SU-DHL-6 (cell line): ENCODE data around the gene RBFOX2.

Experiments
- H2AFZ ChIP-seq: fragments of 200-600 bp; sonication (generic); 2 replicates; pipeline ENCODE4 v1.6.1; 2014; ENCODE audit warnings: low read depth, mild to moderate bottlenecking, moderate library complexity, mixed read lengths, antibody characterized with exemption, low read length; ENCODE audit not compliant: severe bottlenecking
- H3F3A ChIP-seq: fragments of 200-600 bp; shearing (Covaris generic); 2 replicates; pipeline ENCODE4 v1.6.0; 2016; ENCODE audit warnings: antibody characterized with exemption, mild to moderate bottlenecking; ENCODE audit not compliant: insufficient read depth
- H3K27ac ChIP-seq: fragments of 200-600 bp; sonication (generic); 2 replicates; pipeline ENCODE4 v1.5.1; 2016; ENCODE audit warnings: low read depth, mild to moderate bottlenecking, low read length, moderate library complexity, mixed read lengths
- H3K27me3 ChIP-seq: fragments of 200-600 bp; sonication (generic), shearing (Covaris generic); 2 replicates; pipeline ENCODE4 v1.6.0; 2014; ENCODE audit warnings: mild to moderate bottlenecking, low read length
- H3K36me3 ChIP-seq: fragments of 200-600 bp; sonication (generic); 2 replicates; pipeline ENCODE4 v1.6.1; 2014; ENCODE audit warnings: mild to moderate bottlenecking, low read length, mixed read lengths
- H3K4me2 ChIP-seq: fragments of 300-600, 200-600 bp; shearing (Covaris generic), sonication (generic); 2 replicates; pipeline ENCODE4 v1.6.0; 2014; ENCODE audit warnings: low read length, low read depth, mild to moderate bottlenecking; ENCODE audit not compliant: poor library complexity, severe bottlenecking
- H3K4me3 ChIP-seq: fragments of 200-600 bp; sonication (generic); 2 replicates; pipeline ENCODE4 v1.5.1; 2014; ENCODE audit warnings: antibody characterized with exemption, low read length, mild to moderate bottlenecking, mixed read lengths; ENCODE audit not compliant: insufficient read depth, poor library complexity, severe bottlenecking
- H3K79me2 ChIP-seq: fragments of 200-600 bp; sonication (generic); 2 replicates; pipeline ENCODE4 v1.6.1; 2014; ENCODE audit warnings: mild to moderate bottlenecking, low read length, moderate library complexity; ENCODE audit not compliant: insufficient read depth
- H3K9ac ChIP-seq: fragments of 200-600 bp; sonication (generic); 2 replicates; pipeline ENCODE4 v1.7.0; 2014; ENCODE audit warnings: mild to moderate bottlenecking, low read length
- H3K9me2 ChIP-seq: fragments of 200-600 bp; sonication (generic); replicated peaks from 2 replicates; pipeline ENCODE4 v1.6.1; 2014; ENCODE audit warnings: low read length; ENCODE audit not compliant: insufficient read depth
- H3K9me3 ChIP-seq: fragments of 200-600 bp; sonication (generic); 2 replicates; pipeline ENCODE4 v1.6.1; 2014; ENCODE audit warnings: low read length, mixed read lengths; ENCODE audit not compliant: insufficient read depth
- H4K20me1 ChIP-seq: fragments of 200-600 bp; sonication (generic); 2 replicates; pipeline ENCODE4 v1.6.1; 2014; ENCODE audit warnings: low read depth, mild to moderate bottlenecking, antibody characterized with exemption, low read length, moderate library complexity, mixed read lengths
- CTCF ChIP-seq: fragments of 200-600 bp; sonication (generic); IDR thresholded peaks from one replicate; pipeline ENCODE4 v1.5.1; 2017; ENCODE audit warnings: antibody characterized with exemption, mild to moderate bottlenecking, low read length, moderate library complexity; ENCODE audit not compliant: insufficient read depth, poor library complexity, severe bottlenecking
- EZH2phosphoT487 ChIP-seq: fragments of 200-600 bp; sonication (generic), shearing (Covaris generic); conservative IDR thresholded peaks from 2 replicates; pipeline ENCODE4 v1.6.1; 2018; ENCODE audit warnings: mild to moderate bottlenecking, antibody characterized with exemption, low read length, moderate library complexity, mixed read lengths

The RBFOX2 gene

DNA sequence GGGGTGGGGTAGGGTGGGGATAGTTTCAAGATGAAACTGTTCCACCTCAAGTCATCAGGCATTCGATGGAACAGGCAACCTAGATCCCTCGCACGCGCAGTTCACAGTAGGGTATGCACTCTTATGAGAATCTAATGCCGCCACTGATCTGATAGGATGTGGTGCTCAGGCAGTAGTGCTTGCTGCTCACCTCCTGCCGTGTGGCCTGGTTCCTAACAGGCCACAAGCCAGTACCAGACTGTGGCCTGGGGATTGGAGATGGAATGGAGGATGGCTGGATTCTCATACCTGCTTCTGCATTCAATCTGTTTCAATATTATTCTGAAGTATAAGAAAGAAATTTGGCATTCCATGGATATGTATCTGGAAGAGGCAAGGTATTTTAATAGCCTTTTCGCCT lies 73.1 kb downstream of the RBFOX2 start:
- no peak overlapping the region for H3K4me2 ChIP-seq
- no peaks in the 10 kb centered on the region for H3K79me2 ChIP-seq
- no peaks in the 10 kb centered on the region for H4K20me1 ChIP-seq
- H3K27me3 ChIP-seq: no peaks in the 10 kb centered on the region
- no peaks in the 10 kb centered on the region for H3K9me3 ChIP-seq
- no peak overlapping the region for H3K4me3 ChIP-seq
- H3K9me2 ChIP-seq: no peaks in the 10 kb centered on the region
- TF ChIP-seq CTCF (no peak), EZH2phosphoT487 (no peak)
- H2AFZ ChIP-seq: no peak overlapping the region
- H3K9ac ChIP-seq: no peak overlapping the region
- H3F3A ChIP-seq: no peaks in the 10 kb centered on the region
- H3K36me3 ChIP-seq: no peaks in the 10 kb centered on the region
- no peak overlapping the region for H3K27ac ChIP-seq

DNA sequence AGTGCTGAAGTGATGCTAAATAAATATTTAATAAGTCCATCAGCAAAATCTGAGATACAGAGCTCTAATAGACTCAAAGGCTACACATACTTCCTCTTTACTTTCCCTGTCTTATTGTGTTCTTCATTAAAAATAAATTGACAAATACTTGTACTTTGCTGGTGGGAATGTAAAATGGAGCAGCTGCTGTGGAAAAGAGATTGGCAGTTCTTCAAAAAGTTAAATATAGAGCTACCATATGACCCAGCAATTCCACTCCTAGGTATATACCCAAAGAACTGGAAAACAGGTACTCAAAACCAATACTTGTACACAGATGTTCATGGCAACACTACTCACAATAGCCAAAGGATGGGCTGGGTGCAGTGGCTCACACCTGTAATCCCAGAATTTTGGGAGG lies 76.0 kb downstream of the RBFOX2 start:
- Histone ChIP-seq H3K4me3 (no peak overlapping the region), H2AFZ (no peak overlapping the region), H3K27ac (no peak overlapping the region), H3K9ac (no peak overlapping the region), H3K9me3 (no peaks in the 10 kb centered on the region), H3F3A (no peaks in the 10 kb centered on the region), H3K79me2 (no peaks in the 10 kb centered on the region), H3K27me3 (no peaks in the 10 kb centered on the region), H3K4me2 (no peak overlapping the region), H3K36me3 (no peaks in the 10 kb centered on the region), H3K9me2 (no peaks in the 10 kb centered on the region), H4K20me1 (no peaks in the 10 kb centered on the region)
- TF ChIP-seq EZH2phosphoT487 (no peak), CTCF (no peak)

- no peaks in the 10 kb centered on the region for H4K20me1 ChIP-seq
- H3K9me3 ChIP-seq: no peaks in the 10 kb centered on the region
- no peak overlapping the region for H3K27ac ChIP-seq
- H3K27me3 ChIP-seq: no peaks in the 10 kb centered on the region
- H3K4me2 ChIP-seq: no peak overlapping the region
- H3K9me2 ChIP-seq: no peaks in the 10 kb centered on the region
- H3F3A ChIP-seq: no peaks in the 10 kb centered on the region
- H2AFZ ChIP-seq: no peak overlapping the region
- no peaks in the 10 kb centered on the region for H3K36me3 ChIP-seq
- H3K9ac ChIP-seq: no peak overlapping the region
- TF ChIP-seq CTCF (no peak), EZH2phosphoT487 (no peak)
- no peak overlapping the region for H3K4me3 ChIP-seq
- H3K79me2 ChIP-seq: no peaks in the 10 kb centered on the region
Observed at GRCh38 chr22:35950262-35950661, 78.4 kb downstream of the RBFOX2 start.

GRCh38 chr22:35949243-35949642 lies 79.4 kb downstream of the RBFOX2 start:
- Histone ChIP-seq H3K9me2 (no peaks in the 10 kb centered on the region), H3K79me2 (no peaks in the 10 kb centered on the region), H3K36me3 (no peaks in the 10 kb centered on the region), H3K4me3 (no peak overlapping the region), H3K27ac (no peak overlapping the region), H3K9ac (no peak overlapping the region), H2AFZ (no peak overlapping the region), H3F3A (no peaks in the 10 kb centered on the region), H4K20me1 (no peaks in the 10 kb centered on the region), H3K4me2 (no peak overlapping the region), H3K27me3 (no peaks in the 10 kb centered on the region), H3K9me3 (no peaks in the 10 kb centered on the region)
- TF ChIP-seq CTCF (no peak), EZH2phosphoT487 (no peak)
